Stimulated activated CD4-positive, alpha-beta T cell treated with anti-CD3 and anti-CD28 coated beads, Interleukin-4, amount 100 ng/mL, for 24 hours (primary cell): ENCODE results near the gene GRAP2.

ENCODE experiments used
- DNase-seq: peaks from one replicate; pipeline ENCODE4 v3.0.0-alpha.2; 2020

Gene GRAP2

GRCh38 chr22:39995393-39996252 is 94.7 kb downstream of the GRAP2 start:
- DNase-seq = no peak

- DNase-seq = no peak
Measured at GRCh38 chr22:39996732-39997131, 95.8 kb downstream of the GRAP2 start.

GRCh38 chr22:39997421-39997820 is 96.5 kb downstream of the GRAP2 start:
- DNase-seq = no peak

GRCh38 chr22:39997939-39998726 is 97.2 kb downstream of the GRAP2 start:
- DNase-seq = no peak

- DNase-seq = no peak
Measured at GRCh38 chr22:39999144-39999757, 98.4 kb downstream of the GRAP2 start.

GRCh38 chr22:40000171-40000570 is 99.3 kb downstream of the GRAP2 start:
- DNase-seq = no peak

GRCh38 chr22:40001106-40001505 is 100.2 kb downstream of the GRAP2 start:
- no peak for DNase-seq

GRCh38 chr22:40001800-40002577 is 101.1 kb downstream of the GRAP2 start:
- no peak for DNase-seq

- no peak for DNase-seq
Measured at GRCh38 chr22:40002935-40003715, 102.2 kb downstream of the GRAP2 start.

- no peak for DNase-seq
Measured at GRCh38 chr22:40004836-40005235, 104.0 kb downstream of the GRAP2 start.

- no peak for DNase-seq
Measured at GRCh38 chr22:40006641-40007040, 105.8 kb downstream of the GRAP2 start.

- DNase-seq = no peak
Measured at GRCh38 chr22:40007853-40008710, 107.2 kb downstream of the GRAP2 start.

- no peak for DNase-seq
Measured at GRCh38 chr22:40008726-40009291, 107.9 kb downstream of the GRAP2 start.

GRCh38 chr22:40009292-40009774 is 108.4 kb downstream of the GRAP2 start:
- DNase-seq = no peak

GRCh38 chr22:40009951-40010671 is 109.2 kb downstream of the GRAP2 start:
- peak; percentile 25 for DNase-seq

GRCh38 chr22:40010746-40011145 is 109.9 kb downstream of the GRAP2 start:
- DNase-seq = no peak

- no peak for DNase-seq
Measured at GRCh38 chr22:40014667-40015248, 113.9 kb downstream of the GRAP2 start.

- DNase-seq = no peak
Measured at GRCh38 chr22:40015358-40015976, 114.6 kb downstream of the GRAP2 start.

GRCh38 chr22:40018051-40018450 is 117.2 kb downstream of the GRAP2 start:
- no peak for DNase-seq
